Iris pigment epithelial cell (primary cell): ENCODE data around the gene CHD9NB.

Source experiments
- DNase-seq: peaks from one replicate; pipeline ENCODE4 v3.0.0-alpha.2; 2011; ENCODE audit warnings: low read depth

The CHD9NB gene

GRCh38 chr16:53029971-53030370, 22.7 kb downstream of the CHD9NB start:
- DNase-seq: no peak

GRCh38 chr16:53024045-53024444, 28.7 kb downstream of the CHD9NB start:
- no peak for DNase-seq

GRCh38 chr16:53022374-53022773, 30.3 kb downstream of the CHD9NB start:
- peak; percentile 40 for DNase-seq

- no peak for DNase-seq
Observed at GRCh38 chr16:53018834-53019416, 33.8 kb downstream of the CHD9NB start.

DNA sequence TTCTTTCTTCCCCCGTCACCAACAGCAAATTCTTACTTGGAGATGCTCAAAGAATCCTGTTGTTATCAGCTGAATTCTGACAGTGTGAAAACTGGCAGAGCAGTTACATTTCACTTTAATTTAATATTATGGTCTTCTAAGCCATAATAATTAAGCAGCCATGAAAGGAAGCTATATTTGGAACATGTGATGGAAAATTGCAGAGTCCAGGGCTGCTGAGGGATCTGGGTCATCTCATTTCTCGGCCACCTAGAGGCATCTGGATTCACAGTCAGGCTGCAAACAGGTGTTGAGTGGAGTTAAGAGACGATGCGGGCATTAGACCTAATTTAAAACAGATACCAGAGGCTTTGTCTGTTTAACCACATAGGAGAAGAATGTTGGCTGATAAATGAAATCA, 38.4 kb downstream of the CHD9NB start:
- no peak for DNase-seq

DNA sequence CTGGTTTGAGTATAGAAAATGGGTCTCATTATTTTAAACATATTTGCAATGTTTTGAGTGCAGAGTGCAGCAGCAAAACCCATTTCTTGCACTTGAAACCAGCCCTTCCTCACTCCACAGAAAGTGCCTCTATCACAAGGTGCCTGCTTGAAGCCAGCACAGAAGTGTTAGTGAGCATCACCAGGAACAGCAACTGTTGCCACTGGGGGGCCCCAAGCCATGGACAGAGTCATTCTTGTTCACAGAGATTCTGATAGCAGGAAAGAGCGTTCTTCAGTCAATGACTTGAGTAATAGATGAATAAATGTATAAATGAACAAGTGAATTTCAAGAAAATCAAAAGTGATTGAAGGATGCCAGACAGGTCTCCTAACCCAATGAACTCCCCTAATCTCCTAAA, 45.6 kb downstream of the CHD9NB start:
- DNase-seq: no peak

DNA sequence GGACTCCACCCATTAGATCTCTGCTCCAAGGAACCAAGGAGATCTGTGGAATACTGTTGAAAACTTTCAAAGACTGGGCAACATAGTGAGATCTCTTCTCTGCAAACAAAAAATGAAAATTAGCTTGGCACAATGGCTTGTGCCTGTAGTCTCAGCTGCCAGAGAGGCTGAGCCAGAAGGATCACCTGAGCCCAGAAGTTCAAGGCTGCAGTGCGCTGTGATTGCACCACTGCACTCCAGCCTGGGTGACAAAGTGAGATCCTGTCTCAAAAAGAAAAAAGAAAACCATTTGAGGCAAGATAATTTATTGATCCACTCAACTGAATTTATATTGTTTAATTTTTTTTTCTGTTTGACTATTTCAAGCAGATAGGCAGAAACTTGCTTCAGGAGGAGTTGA, 54.8 kb downstream of the CHD9NB start:
- DNase-seq: no peak

- no peak for DNase-seq
Observed at GRCh38 chr16:52994942-52995341, 57.8 kb downstream of the CHD9NB start.

DNA sequence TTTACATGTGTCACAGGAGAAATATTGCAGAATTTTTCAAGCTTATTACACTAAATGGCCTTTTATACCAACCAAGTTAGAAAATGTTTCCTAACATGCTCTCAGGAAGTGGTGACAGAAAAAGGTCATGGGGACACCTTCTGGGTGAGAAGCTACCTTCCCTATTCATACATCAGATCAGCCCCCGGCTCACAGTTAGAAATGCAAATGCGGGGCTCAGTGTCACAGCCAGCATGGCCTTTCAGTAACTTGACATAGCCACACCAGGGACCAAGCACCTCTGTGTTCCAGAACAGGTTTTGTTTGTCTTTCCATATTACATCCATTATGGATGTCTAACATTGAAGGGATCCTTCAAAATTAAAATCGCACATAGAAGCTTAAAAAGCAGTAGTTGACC, 59.5 kb downstream of the CHD9NB start:
- no peak for DNase-seq

- no peak for DNase-seq
Observed at GRCh38 chr16:52991572-52991971, 61.1 kb downstream of the CHD9NB start.
